HUES6 (cell line): ENCODE measurements around the gene ACTBL2.

Experiments
- H3K27ac ChIP-seq: 2 replicates; pipeline ENCODE4 v1.7.0; 2013; ENCODE audit warnings: low read depth, mild to moderate bottlenecking, low read length, inconsistent platforms
- H3K27me3 ChIP-seq: 2 replicates; pipeline ENCODE4 v1.6.1; 2013; ENCODE audit warnings: low read length; ENCODE audit not compliant: control insufficient read depth, insufficient read depth
- H3K36me3 ChIP-seq: 2 replicates; pipeline ENCODE4 v1.6.1; 2013; ENCODE audit warnings: low read length; ENCODE audit not compliant: control insufficient read depth, insufficient read depth
- H3K4me1 ChIP-seq: 2 replicates; pipeline ENCODE4 v1.6.1; 2013; ENCODE audit warnings: low read length; ENCODE audit not compliant: control insufficient read depth, insufficient read depth
- H3K4me3 ChIP-seq: 2 replicates; pipeline ENCODE4 v1.5.1; 2013; ENCODE audit warnings: low read depth, low read length
- H3K9ac ChIP-seq: one replicate; pipeline ENCODE4 v1.6.1; 2013; ENCODE audit warnings: mild to moderate bottlenecking, low read length
- H3K9me3 ChIP-seq: 2 replicates; pipeline ENCODE4 v1.6.1; 2013; ENCODE audit warnings: low read depth, low read length; ENCODE audit not compliant: control insufficient read depth, insufficient read depth

The ACTBL2 gene

GRCh38 chr5:57508211-57508610, 25.6 kb upstream of the ACTBL2 start:
- Histone ChIP-seq H3K9me3 (no peaks in the 10 kb centered on the region), H3K36me3 (no peaks in the 10 kb centered on the region), H3K9ac (no peak overlapping the region), H3K4me1 (no peaks in the 10 kb centered on the region), H3K4me3 (no peak overlapping the region), H3K27me3 (no peaks in the 10 kb centered on the region; the same call in 1 of the 2 replicates), H3K27ac (no peak overlapping the region)

GRCh38 chr5:57505272-57506200, 22.9 kb upstream of the ACTBL2 start:
- Histone ChIP-seq H3K4me1 (no peaks in the 10 kb centered on the region), H3K9ac (no peak overlapping the region), H3K36me3 (no peaks in the 10 kb centered on the region), H3K4me3 (no peak overlapping the region), H3K27ac (no peak overlapping the region), H3K9me3 (no peaks in the 10 kb centered on the region), H3K27me3 (no peaks in the 10 kb centered on the region)

- Histone ChIP-seq H3K4me1 (peaks cover 3% of the 10 kb centered on the region; the same call in 1 of the 2 replicates), H3K4me3 (no peak overlapping the region), H3K9ac (no peak overlapping the region), H3K36me3 (no peaks in the 10 kb centered on the region), H3K27ac (no peak overlapping the region), H3K9me3 (no peaks in the 10 kb centered on the region), H3K27me3 (no peaks in the 10 kb centered on the region)
These were observed 21.7 kb upstream of the ACTBL2 start for GRCh38 chr5:57504357-57504756.

- no peak overlapping the region for H3K4me3 ChIP-seq
- H3K9ac ChIP-seq, result no peak overlapping the region
- H3K9me3 ChIP-seq, result no peaks in the 10 kb centered on the region
- no peaks in the 10 kb centered on the region for H3K27me3 ChIP-seq
- no peak overlapping the region for H3K27ac ChIP-seq
- peaks cover 3% of the 10 kb centered on the region; the same call in 1 of the 2 replicates for H3K4me1 ChIP-seq
- H3K36me3 ChIP-seq, result no peaks in the 10 kb centered on the region
These were observed 20.8 kb upstream of the ACTBL2 start for GRCh38 chr5:57503433-57503832.

- no peaks in the 10 kb centered on the region for H3K9me3 ChIP-seq
These were observed 19.0 kb upstream of the ACTBL2 start for GRCh38 chr5:57501414-57502201.

GRCh38 chr5:57499262-57500050, 16.8 kb upstream of the ACTBL2 start:
- no peaks in the 10 kb centered on the region for H3K36me3 ChIP-seq
- no peaks in the 10 kb centered on the region for H3K9me3 ChIP-seq
- H3K4me3 ChIP-seq, result no peak overlapping the region
- no peak overlapping the region for H3K27ac ChIP-seq
- no peak overlapping the region for H3K9ac ChIP-seq
- H3K27me3 ChIP-seq, result no peaks in the 10 kb centered on the region
- peaks cover 9% of the 10 kb centered on the region; the same call in 1 of the 2 replicates for H3K4me1 ChIP-seq

More at GRCh38 chr5:57501414-57502201, 19.0 kb upstream of the ACTBL2 start:
- no peak overlapping the region for H3K4me3 ChIP-seq
- no peak overlapping the region for H3K9ac ChIP-seq
- peaks cover 3% of the 10 kb centered on the region; the same call in 1 of the 2 replicates for H3K4me1 ChIP-seq
- no peaks in the 10 kb centered on the region for H3K27me3 ChIP-seq
- H3K36me3 ChIP-seq, result no peaks in the 10 kb centered on the region
- H3K27ac ChIP-seq, result no peak overlapping the region

GRCh38 chr5:57497733-57498132, 15.1 kb upstream of the ACTBL2 start:
- no peak overlapping the region for H3K27ac ChIP-seq
- H3K4me3 ChIP-seq, result no peak overlapping the region
- H3K9me3 ChIP-seq, result no peaks in the 10 kb centered on the region
- no peak overlapping the region for H3K9ac ChIP-seq
- no peaks in the 10 kb centered on the region for H3K27me3 ChIP-seq
- H3K36me3 ChIP-seq, result no peaks in the 10 kb centered on the region
- peaks cover 9% of the 10 kb centered on the region; the same call in 1 of the 2 replicates for H3K4me1 ChIP-seq

GRCh38 chr5:57495285-57496086, 12.9 kb upstream of the ACTBL2 start:
- Histone ChIP-seq H3K36me3 (no peaks in the 10 kb centered on the region), H3K4me1 (peaks cover 9% of the 10 kb centered on the region; the same call in 1 of the 2 replicates), H3K4me3 (no peak overlapping the region), H3K9ac (no peak overlapping the region), H3K9me3 (no peaks in the 10 kb centered on the region), H3K27ac (no peak overlapping the region; the same call in 1 of the 2 replicates), H3K27me3 (no peaks in the 10 kb centered on the region)

GRCh38 chr5:57494104-57495098, 11.8 kb upstream of the ACTBL2 start:
- Histone ChIP-seq H3K4me1 (peaks cover 7% of the 10 kb centered on the region; the same call in 1 of the 2 replicates), H3K27ac (no peak overlapping the region), H3K9me3 (no peaks in the 10 kb centered on the region), H3K4me3 (no peak overlapping the region), H3K36me3 (no peaks in the 10 kb centered on the region), H3K9ac (no peak overlapping the region), H3K27me3 (no peaks in the 10 kb centered on the region)
